ENCODE measurements around the gene ARSG.
"Not testable (repeated sequence)": the region's sequence is repeated elsewhere in the genome, so short reads cannot be mapped to it uniquely, and the experiment has no call there.

DNA sequence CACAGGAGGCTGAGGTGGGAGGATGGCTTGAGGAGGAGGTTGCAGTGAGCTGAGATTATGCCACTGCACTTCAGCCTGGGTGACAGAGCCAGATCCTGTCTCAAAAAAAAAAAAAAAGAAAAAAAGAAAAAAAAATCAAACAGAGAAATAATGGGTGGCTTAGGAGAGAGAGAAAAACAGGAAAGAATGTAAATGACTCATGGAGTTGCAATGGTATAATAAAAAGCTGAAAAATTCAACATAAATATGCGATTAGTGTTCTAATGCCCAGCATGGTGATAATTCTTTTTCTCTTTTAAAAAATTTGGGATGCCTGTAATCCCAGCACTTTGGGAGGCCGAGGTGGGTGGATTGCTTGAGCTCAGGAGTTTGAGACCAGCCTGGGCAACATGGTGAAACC, 63.0 kb downstream of the ARSG start:
- TF ChIP-seq FOXP4 (CRISPR knock-in tag; IDR thresholded peaks at IDR 0.05); THRA (CRISPR knock-in tag; IDR thresholded peaks at IDR 0.05; ENCODE audit: borderline replicate concordance); SNAI1 (CRISPR knock-in tag; IDR thresholded peaks at IDR 0.05; ENCODE audit: borderline replicate concordance); CTCF (CRISPR knock-in tag; IDR thresholded peaks at IDR 0.05); MAX (IDR thresholded peaks at IDR 0.05); CEBPB (IDR thresholded peaks at IDR 0.05; ENCODE audit: borderline replicate concordance, low read depth, low read length); MIER3 (CRISPR knock-in tag; IDR thresholded peaks at IDR 0.05; ENCODE audit: borderline replicate concordance); ZBTB49 (CRISPR knock-in tag; IDR thresholded peaks at IDR 0.05; ENCODE audit: borderline replicate concordance); CREM (IDR thresholded peaks at IDR 0.05); CREM (CRISPR knock-in tag; IDR thresholded peaks at IDR 0.05): not testable (repeated sequence)
- TF ChIP-seq, protein P1, sequence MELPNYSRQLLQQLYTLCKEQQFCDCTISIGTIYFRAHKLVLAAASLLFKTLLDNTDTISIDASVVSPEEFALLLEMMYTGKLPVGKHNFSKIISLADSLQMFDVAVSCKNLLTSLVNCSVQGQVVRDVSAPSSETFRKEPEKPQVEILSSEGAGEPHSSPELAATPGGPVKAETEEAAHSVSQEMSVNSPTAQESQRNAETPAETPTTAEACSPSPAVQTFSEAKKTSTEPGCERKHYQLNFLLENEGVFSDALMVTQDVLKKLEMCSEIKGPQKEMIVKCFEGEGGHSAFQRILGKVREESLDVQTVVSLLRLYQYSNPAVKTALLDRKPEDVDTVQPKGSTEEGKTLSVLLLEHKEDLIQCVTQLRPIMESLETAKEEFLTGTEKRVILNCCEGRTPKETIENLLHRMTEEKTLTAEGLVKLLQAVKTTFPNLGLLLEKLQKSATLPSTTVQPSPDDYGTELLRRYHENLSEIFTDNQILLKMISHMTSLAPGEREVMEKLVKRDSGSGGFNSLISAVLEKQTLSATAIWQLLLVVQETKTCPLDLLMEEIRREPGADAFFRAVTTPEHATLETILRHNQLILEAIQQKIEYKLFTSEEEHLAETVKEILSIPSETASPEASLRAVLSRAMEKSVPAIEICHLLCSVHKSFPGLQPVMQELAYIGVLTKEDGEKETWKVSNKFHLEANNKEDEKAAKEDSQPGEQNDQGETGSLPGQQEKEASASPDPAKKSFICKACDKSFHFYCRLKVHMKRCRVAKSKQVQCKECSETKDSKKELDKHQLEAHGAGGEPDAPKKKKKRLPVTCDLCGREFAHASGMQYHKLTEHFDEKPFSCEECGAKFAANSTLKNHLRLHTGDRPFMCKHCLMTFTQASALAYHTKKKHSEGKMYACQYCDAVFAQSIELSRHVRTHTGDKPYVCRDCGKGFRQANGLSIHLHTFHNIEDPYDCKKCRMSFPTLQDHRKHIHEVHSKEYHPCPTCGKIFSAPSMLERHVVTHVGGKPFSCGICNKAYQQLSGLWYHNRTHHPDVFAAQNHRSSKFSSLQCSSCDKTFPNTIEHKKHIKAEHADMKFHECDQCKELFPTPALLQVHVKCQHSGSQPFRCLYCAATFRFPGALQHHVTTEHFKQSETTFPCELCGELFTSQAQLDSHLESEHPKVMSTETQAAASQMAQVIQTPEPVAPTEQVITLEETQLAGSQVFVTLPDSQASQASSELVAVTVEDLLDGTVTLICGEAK (IDR thresholded peaks at IDR 0.05): not testable (repeated sequence)
- TF ChIP-seq, protein P1 (CRISPR knock-in tag; IDR thresholded peaks at IDR 0.05): not testable (repeated sequence)
- TF ChIP-seq, protein P2, sequence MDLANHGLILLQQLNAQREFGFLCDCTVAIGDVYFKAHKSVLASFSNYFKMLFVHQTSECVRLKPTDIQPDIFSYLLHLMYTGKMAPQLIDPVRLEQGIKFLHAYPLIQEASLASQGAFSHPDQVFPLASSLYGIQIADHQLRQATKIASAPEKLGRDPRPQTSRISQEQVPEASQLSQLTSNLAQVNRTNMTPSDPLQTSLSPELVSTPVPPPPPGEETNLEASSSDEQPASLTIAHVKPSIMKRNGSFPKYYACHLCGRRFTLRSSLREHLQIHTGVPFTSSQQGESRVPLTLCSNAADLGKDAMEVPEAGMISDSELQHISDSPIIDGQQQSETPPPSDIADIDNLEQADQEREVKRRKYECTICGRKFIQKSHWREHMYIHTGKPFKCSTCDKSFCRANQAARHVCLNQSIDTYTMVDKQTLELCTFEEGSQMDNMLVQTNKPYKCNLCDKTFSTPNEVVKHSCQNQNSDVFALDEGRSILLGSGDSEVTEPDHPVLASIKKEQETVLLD (CRISPR knock-in tag; IDR thresholded peaks at IDR 0.05; ENCODE audit: low read depth): not testable (repeated sequence)
